HL-60 (cell line): ENCODE data around the gene COPG2.
A peak's percentile ranks its signal among the peaks of the same experiment; 100 is the strongest.

Experiments used
- DNase-seq, 2 experiments: peaks; one replicate each; pipeline ENCODE4 v3.0.0-alpha.2; 2010 to 2020; ENCODE audit warnings: low read depth in 1 of 2, low spot score in 1 of 2
- H3K27ac ChIP-seq: fragments of 250-450 bp; sonication (Bioruptor Pico); replicated peaks from 2 replicates; pipeline ENCODE4 v1.5.1; 2020; ENCODE audit warnings: mild to moderate bottlenecking, moderate library complexity
- H3K27me3 ChIP-seq: fragments of 250-450 bp; sonication (Bioruptor Pico); 2 replicates; pipeline ENCODE4 v1.5.1; 2021; ENCODE audit warnings: mild to moderate bottlenecking, moderate library complexity; ENCODE audit not compliant: insufficient read depth, poor library complexity, severe bottlenecking
- H3K4me3 ChIP-seq: replicated peaks from 2 replicates; pipeline ENCODE4 v1.5.1; 2011; ENCODE audit warnings: mild to moderate bottlenecking, control low read depth, low read length; ENCODE audit not compliant: insufficient read depth
- CTCF ChIP-seq: IDR thresholded peaks from one replicate; pipeline ENCODE4 v1.5.1; 2011; ENCODE audit warnings: low read length, control low read depth, inconsistent platforms; ENCODE audit not compliant: insufficient read depth
- GABPA ChIP-seq: IDR thresholded peaks from 2 replicates; pipeline ENCODE4 v1.6.1; 2012; ENCODE audit warnings: low read depth
- POLR2AphosphoS5 ChIP-seq: IDR thresholded peaks from 2 replicates; pipeline ENCODE4 v1.6.1; 2012; ENCODE audit warnings: low read depth
- REST ChIP-seq: IDR thresholded peaks from 2 replicates; pipeline ENCODE4 v1.6.1; 2012; ENCODE audit warnings: low read depth; ENCODE audit not compliant: insufficient replicate concordance
- SPI1 ChIP-seq: IDR thresholded peaks from 2 replicates; pipeline ENCODE4 v1.6.1; 2012; ENCODE audit warnings: low read depth, mild to moderate bottlenecking, borderline replicate concordance

The COPG2 gene

GRCh38 chr7:130485734-130486113 lies 182.8 kb downstream of the COPG2 start:
- TF ChIP-seq POLR2AphosphoS5 (no peak), REST (no peak), GABPA (no peak), CTCF (no peak)
- Histone ChIP-seq H3K27me3 (no peaks in the 10 kb centered on the region), H3K27ac (no peak overlapping the region), H3K4me3 (peak overlapping the region; percentile 55)
- DNase-seq, result no peak

GRCh38 chr7:130483031-130483430 lies 185.5 kb downstream of the COPG2 start:
- no peak for DNase-seq
- TF ChIP-seq POLR2AphosphoS5, result no peak
- TF ChIP-seq SPI1, result no peak
- no peak for TF ChIP-seq REST
- TF ChIP-seq CTCF, result no peak
- TF ChIP-seq GABPA, result no peak
- no peaks in the 10 kb centered on the region for H3K27me3 ChIP-seq

DNA sequence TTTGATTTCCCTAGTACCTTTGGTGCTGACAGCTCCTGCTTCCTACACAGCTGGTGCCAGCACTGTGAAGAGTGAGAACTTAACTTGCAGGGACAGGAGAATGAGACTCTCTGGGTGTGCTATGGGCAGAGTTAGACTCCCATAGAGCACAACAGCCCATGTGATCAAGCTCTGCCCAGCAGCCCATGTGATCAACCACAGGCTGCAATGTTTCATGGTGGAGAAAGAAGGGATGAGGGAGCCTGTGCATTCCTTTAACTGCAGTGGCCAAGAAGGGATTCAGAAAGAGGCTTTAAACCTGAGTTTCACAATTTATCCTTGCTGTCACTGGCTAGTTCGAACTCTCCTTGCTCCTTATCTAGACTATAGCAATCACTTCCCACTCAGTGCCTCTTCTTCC lies 186.7 kb downstream of the COPG2 start:
- H3K27me3 ChIP-seq, result no peaks in the 10 kb centered on the region
- no peak overlapping the region for H3K4me3 ChIP-seq
- TF ChIP-seq GABPA, result no peak
- TF ChIP-seq CTCF, result no peak
- TF ChIP-seq REST, result no peak
- no peak for TF ChIP-seq SPI1
- TF ChIP-seq POLR2AphosphoS5, result no peak
- H3K27ac ChIP-seq, result no peak overlapping the region
- DNase-seq, result no peak

More at GRCh38 chr7:130483031-130483430, 185.5 kb downstream of the COPG2 start:
- Histone ChIP-seq H3K4me3 (no peak overlapping the region), H3K27ac (no peak overlapping the region)
